ENCODE measurements around the gene SCML1. TPM values are rescaled to one million over a fixed set of nuclear protein-coding genes. Genes with fewer than 3 reads are reported as not detected.

The SCML1 gene
- total RNA-seq, 1 donor from 2014 or later, result 8.2 TPM

- Mint-ChIP-seq H3K9me3 (ENCODE audit: unreplicated experiment) (no peaks in the 10 kb centered on the region), H3K4me3 (ENCODE audit: unreplicated experiment) (no peak overlapping the region), H3K27me3 (ENCODE audit: unreplicated experiment) (no peaks in the 10 kb centered on the region), H3K4me1 (ENCODE audit: unreplicated experiment) (no peaks in the 10 kb centered on the region), H3K27ac (ENCODE audit: unreplicated experiment) (no peak overlapping the region), H3K36me3 (ENCODE audit: unreplicated experiment) (no peaks in the 10 kb centered on the region)
- TF ChIP-seq, protein P1, sequence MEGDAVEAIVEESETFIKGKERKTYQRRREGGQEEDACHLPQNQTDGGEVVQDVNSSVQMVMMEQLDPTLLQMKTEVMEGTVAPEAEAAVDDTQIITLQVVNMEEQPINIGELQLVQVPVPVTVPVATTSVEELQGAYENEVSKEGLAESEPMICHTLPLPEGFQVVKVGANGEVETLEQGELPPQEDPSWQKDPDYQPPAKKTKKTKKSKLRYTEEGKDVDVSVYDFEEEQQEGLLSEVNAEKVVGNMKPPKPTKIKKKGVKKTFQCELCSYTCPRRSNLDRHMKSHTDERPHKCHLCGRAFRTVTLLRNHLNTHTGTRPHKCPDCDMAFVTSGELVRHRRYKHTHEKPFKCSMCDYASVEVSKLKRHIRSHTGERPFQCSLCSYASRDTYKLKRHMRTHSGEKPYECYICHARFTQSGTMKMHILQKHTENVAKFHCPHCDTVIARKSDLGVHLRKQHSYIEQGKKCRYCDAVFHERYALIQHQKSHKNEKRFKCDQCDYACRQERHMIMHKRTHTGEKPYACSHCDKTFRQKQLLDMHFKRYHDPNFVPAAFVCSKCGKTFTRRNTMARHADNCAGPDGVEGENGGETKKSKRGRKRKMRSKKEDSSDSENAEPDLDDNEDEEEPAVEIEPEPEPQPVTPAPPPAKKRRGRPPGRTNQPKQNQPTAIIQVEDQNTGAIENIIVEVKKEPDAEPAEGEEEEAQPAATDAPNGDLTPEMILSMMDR (IDR thresholded peaks at IDR 0.05), result no peak
- DNase-seq (ENCODE audit: extremely low spot score, unreplicated experiment), result no peak
Measured at GRCh38 chrX:17721715-17722114, 15.6 kb upstream of the SCML1 start.

- no peaks in the 10 kb centered on the region for H3K9me3 Mint-ChIP-seq (ENCODE audit: unreplicated experiment)
Measured at GRCh38 chrX:17725181-17725580, 12.1 kb upstream of the SCML1 start.

DNA sequence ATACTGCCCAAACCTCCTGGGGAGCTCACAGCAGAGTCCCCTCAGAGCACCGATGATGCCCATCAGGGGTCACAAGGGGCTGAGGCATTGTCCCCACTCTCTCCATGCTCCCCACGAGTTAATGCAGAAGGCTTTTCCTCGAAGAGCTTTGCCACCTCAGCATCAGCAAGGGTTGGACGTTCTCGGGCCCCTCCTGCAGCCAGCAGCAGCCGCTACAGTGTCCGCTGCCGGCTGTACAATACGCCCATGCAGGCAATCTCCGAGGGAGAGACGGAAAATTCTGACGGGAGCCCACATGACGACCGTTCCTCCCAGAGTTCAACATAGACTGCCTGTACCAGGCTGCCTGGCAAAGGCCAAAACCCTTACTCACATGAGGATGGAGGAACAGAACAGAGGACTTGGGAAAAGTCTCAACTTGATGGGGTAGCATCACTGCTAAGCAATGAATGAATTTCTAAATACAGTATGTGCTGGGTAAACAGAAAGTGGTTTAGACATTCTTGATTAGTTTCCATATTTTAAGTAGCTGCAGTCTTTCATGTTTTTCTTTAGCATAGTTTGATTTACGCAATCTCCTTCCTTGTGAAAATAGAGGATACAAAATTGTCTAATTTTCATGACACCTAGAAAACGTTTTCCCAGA, 5.0 kb upstream of the SCML1 start:
- DNase-seq (ENCODE audit: extremely low spot score, unreplicated experiment), result no peak
- H3K27me3 Mint-ChIP-seq (ENCODE audit: unreplicated experiment), result no peaks in the 10 kb centered on the region
- no peaks in the 10 kb centered on the region for H3K36me3 Mint-ChIP-seq (ENCODE audit: unreplicated experiment)
- H3K9me3 Mint-ChIP-seq (ENCODE audit: unreplicated experiment), result no peaks in the 10 kb centered on the region
- H3K4me3 Mint-ChIP-seq (ENCODE audit: unreplicated experiment), result no peak overlapping the region
- TF ChIP-seq, protein P1 (IDR thresholded peaks at IDR 0.05), result no peak
- H3K27ac Mint-ChIP-seq (ENCODE audit: unreplicated experiment), result no peak overlapping the region
- H3K4me1 Mint-ChIP-seq (ENCODE audit: unreplicated experiment), result no peaks in the 10 kb centered on the region

More at GRCh38 chrX:17725181-17725580, 12.1 kb upstream of the SCML1 start:
- H3K27ac Mint-ChIP-seq (ENCODE audit: unreplicated experiment), result no peak overlapping the region
- no peak for DNase-seq (ENCODE audit: extremely low spot score, unreplicated experiment)
- no peaks in the 10 kb centered on the region for H3K27me3 Mint-ChIP-seq (ENCODE audit: unreplicated experiment)
- no peaks in the 10 kb centered on the region for H3K4me1 Mint-ChIP-seq (ENCODE audit: unreplicated experiment)
- no peaks in the 10 kb centered on the region for H3K36me3 Mint-ChIP-seq (ENCODE audit: unreplicated experiment)
- TF ChIP-seq, protein P1 (IDR thresholded peaks at IDR 0.05), result no peak
- no peak overlapping the region for H3K4me3 Mint-ChIP-seq (ENCODE audit: unreplicated experiment)

GRCh38 chrX:17735406-17735805, 1.9 kb upstream of the SCML1 start:
- H3K27ac Mint-ChIP-seq (ENCODE audit: unreplicated experiment), result no peak overlapping the region
- DNase-seq (ENCODE audit: extremely low spot score, unreplicated experiment), result no peak
- TF ChIP-seq, protein P1 (IDR thresholded peaks at IDR 0.05), result no peak
- no peaks in the 10 kb centered on the region for H3K9me3 Mint-ChIP-seq (ENCODE audit: unreplicated experiment)
- no peaks in the 10 kb centered on the region for H3K36me3 Mint-ChIP-seq (ENCODE audit: unreplicated experiment)
- H3K27me3 Mint-ChIP-seq (ENCODE audit: unreplicated experiment), result no peaks in the 10 kb centered on the region
- no peak overlapping the region for H3K4me3 Mint-ChIP-seq (ENCODE audit: unreplicated experiment)
- peaks cover 9% of the 10 kb centered on the region for H3K4me1 Mint-ChIP-seq (ENCODE audit: unreplicated experiment)

DNA sequence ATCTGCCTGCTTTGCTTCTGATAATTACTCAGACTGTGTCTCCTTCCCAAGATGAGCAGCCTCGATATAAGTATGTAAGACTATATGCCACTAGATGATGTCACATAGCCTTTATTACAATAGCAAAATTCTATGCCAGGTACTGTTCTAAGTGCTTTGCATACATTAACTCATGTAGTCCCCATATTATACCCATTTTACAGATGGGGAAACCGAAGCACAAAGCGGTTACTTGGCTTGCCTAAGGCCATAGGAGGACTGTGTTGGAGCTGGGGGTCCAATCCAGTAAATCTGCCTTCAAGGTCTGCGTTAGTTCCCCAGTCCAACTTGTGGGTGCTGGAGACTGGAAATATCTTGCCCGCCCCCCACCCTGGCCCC, 826 bp upstream of the SCML1 start:
- TF ChIP-seq, protein P1 (IDR thresholded peaks at IDR 0.05), result no peak
- H3K36me3 Mint-ChIP-seq (ENCODE audit: unreplicated experiment), result no peaks in the 10 kb centered on the region
- no peaks in the 10 kb centered on the region for H3K27me3 Mint-ChIP-seq (ENCODE audit: unreplicated experiment)
- H3K4me3 Mint-ChIP-seq (ENCODE audit: unreplicated experiment), result peak overlapping the region; percentile 78
- H3K9me3 Mint-ChIP-seq (ENCODE audit: unreplicated experiment), result no peaks in the 10 kb centered on the region
- peak overlapping the region; percentile 92 for H3K27ac Mint-ChIP-seq (ENCODE audit: unreplicated experiment)
- DNase-seq (ENCODE audit: extremely low spot score, unreplicated experiment), result no peak
- H3K4me1 Mint-ChIP-seq (ENCODE audit: unreplicated experiment), result peaks cover 9% of the 10 kb centered on the region

Data from osteocyte (in vitro differentiated cells).